ENCODE data around the gene FUBP3. TPM values are rescaled to one million over a fixed set of nuclear protein-coding genes. Genes with fewer than 3 reads are reported as not detected.

Gene FUBP3
- total and polyA plus RNA-seq, 12 donors: 18.3 to 52.3 (median 39.3) TPM

- Histone ChIP-seq H3K4me3 (no peak overlapping the region), H3K27me3 (no peaks in the 10 kb centered on the region), H3K9me3 (replicated peaks in 1 of 3) (no peaks in the 10 kb centered on the region), H3K27ac (no peak overlapping the region), H3K36me3 (replicated peaks in 1 of 2) (no peaks in the 10 kb centered on the region), H3K4me1 (replicated peaks in 1 of 2) (peaks cover 0 to 4% of the 10 kb centered on the region in 2 donors)
- intact Hi-C loops (cut with DNase I): loop anchor here in 1 of 2 donors (2.0 kb wide), 1 partner anchor 233 kb away; no protein-coding TSS in a partner anchor
- no peak for DNase-seq
- 83 to 95% (median 88%) methylated on average over 2 of the region's 2 CpGs for WGBS, 4 donors
- TF ChIP-seq CTCF (IDR thresholded peaks at IDR 0.05): no peak
- TF ChIP-seq POLR2A (IDR thresholded peaks at IDR 0.05): no peak
These were observed 108.2 kb downstream of the FUBP3 start for GRCh38 chr9:130687615-130688014.

Small RNA genes within 50 kb of the gene (microRNA-seq; reads per million reads assigned to microRNA genes)
- gene MIR6856: 0 reads per million in 3 donors

Small RNA genes within 50 kb of the gene (small RNA-seq; reads per million reads assigned to genes)
- gene MIR6856: 0 reads per million in 2 donors

Other genes starting within 250 kb of the FUBP3 start
- 100 to 1,000 TPM in 8 of 9 donors, 10 to 100 TPM in 1; 11.3 to 357 (median 207) TPM for gene ASS1, start 134.6 kb upstream of the FUBP3 start, total RNA-seq
- gene ASS1, start 134.6 kb upstream of the FUBP3 start, polyA plus RNA-seq: 100 to 1,000 TPM; 122 to 438 (median 433) TPM
- gene PRDM12, start 85.0 kb downstream of the FUBP3 start, total RNA-seq: under 1 TPM in 1 of 9 donors, not detected in 8; 0.14 TPM
- gene PRDM12, start 85.0 kb downstream of the FUBP3 start, polyA plus RNA-seq: under 1 TPM in 2 of 3 donors, not detected in 1; 0.07 to 0.08 TPM
- gene EXOSC2, start 114.2 kb downstream of the FUBP3 start, total RNA-seq: 10 to 100 TPM in 8 of 9 donors, 1 to 10 TPM in 1; 9.5 to 29.8 (median 19.8) TPM
- gene EXOSC2, start 114.2 kb downstream of the FUBP3 start, polyA plus RNA-seq: 10 to 100 TPM; 15.5 to 28.8 (median 16.6) TPM

Data from adrenal gland (tissue), 12 donors.